Stimulated activated CD4-positive, alpha-beta T cell treated with anti-CD3 and anti-CD28 coated beads, Interleukin-4, amount 100 ng/mL, for 4 hours (primary cell): Measurements from ENCODE around the gene NOTUM.
"Not testable (repeated sequence)": the region's sequence is repeated elsewhere in the genome, so short reads cannot be mapped to it uniquely, and the experiment has no call there.

Experiments
- DNase-seq, 2 experiments: peaks; one replicate each; pipeline ENCODE4 v3.0.0-alpha.2; 2020

NOTUM gene

GRCh38 chr17:81996232-81996756 is 35.3 kb upstream of the NOTUM start:
- DNase-seq, result no peak

DNA sequence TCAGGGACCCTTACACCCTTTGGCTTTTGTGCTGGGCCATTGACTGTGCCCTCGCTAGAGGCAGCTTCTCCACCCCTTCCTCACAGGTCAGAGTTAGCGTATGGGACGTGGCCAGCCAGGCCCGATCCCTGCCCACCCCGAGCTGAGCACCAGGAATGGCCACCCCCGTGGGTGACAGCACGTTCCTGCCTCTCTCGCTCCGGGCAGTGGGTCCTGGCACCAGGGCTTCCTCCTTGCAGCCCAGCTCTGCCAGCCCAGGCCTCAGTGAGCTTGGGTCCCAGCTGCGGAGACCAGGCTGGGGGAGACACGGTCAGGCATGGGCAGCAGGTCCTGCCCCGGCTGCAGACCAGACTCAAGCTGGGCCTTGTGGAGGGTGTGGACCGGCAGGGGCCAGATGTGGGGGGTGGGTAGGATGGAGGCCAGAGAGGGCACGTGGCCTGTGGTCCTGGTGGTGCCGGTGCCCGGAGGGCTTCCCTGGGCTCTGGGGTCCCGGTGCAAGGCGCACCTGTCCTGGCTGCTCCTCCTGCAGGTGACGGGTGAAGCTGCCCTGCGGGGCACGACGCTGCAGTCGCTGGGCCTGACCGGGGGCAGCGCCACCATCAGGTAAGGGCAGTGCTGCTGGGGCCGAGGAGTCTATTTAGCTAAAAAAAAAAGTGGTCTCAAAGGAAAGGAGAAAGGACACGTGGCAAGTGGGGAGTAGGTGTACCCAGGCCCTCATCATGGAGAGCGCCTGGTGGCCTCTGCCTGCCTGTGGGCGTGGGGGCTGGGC is 34.7 kb upstream of the NOTUM start:
- DNase-seq, result no peak

- DNase-seq, result no peak
Measured at GRCh38 chr17:81994593-81995462, 33.8 kb upstream of the NOTUM start.

DNA sequence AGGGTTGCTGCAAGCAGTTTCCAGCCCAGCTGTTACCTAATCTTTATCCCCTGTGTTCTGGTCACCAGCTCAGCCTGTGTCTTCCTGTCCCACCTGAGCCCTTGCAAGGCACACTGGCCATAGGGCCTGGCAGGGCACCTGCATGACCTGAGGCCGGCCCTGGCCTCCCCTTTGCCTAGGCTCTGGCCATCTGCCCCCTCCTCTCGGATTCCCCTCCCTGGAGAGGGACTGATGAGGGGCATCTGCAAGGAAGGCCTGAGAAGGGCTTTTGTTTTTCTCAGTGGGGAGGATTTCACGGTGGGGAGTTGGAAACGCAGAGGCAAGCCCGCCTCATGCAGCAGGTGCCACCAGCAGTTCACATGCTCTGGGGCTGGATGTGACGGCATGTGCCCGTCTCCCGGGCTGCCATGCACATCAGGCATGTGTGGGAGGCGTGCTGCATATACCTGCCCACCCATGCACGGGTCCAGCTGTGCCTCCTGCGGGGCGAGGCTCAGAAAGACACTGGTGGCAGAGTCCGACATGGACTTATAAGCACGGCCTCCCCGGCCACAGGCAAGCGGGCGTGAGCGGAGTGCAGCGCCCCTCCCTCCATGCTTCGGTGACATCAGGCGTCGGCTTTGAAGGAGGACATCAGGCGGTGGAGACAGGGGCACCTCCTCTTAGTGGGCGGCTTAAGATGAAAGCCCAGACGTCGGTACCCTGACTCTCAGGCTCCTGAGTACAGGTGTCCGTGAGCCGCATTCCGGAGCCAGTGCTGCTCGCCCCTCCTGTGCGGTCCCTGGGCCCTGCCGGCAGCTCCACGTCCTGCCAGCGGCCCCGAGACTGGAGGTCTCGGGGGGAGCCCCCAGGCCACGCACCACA is 33.0 kb upstream of the NOTUM start:
- DNase-seq, result no peak

GRCh38 chr17:81992306-81993102 is 31.5 kb upstream of the NOTUM start:
- no peak for DNase-seq

GRCh38 chr17:81991684-81992305 is 30.8 kb upstream of the NOTUM start:
- no peak for DNase-seq

- no peak for DNase-seq
Measured at GRCh38 chr17:81990836-81991683, 30.1 kb upstream of the NOTUM start.

GRCh38 chr17:81987161-81987770 is 26.3 kb upstream of the NOTUM start:
- no peak for DNase-seq

DNA sequence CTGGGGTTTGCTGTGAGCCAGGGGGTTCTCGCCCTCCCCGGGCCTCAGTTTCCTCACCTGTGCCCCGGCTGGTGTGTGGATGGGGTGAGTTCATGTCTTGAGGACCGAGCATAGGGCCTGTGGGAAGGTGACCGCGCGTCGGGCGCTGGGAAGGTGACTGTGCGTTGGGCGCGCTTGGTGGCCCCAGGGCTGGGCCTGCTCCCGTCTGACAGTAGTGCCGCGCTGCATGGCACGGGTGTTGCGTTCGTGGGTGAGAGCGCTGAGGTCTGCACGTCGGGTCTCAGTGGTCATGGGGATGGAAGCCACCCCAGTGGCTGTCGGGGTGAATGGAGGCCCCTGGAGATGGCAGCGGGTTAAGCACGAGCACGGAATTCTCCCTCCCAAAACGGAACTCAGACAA is 25.6 kb upstream of the NOTUM start:
- DNase-seq, result no peak

DNA sequence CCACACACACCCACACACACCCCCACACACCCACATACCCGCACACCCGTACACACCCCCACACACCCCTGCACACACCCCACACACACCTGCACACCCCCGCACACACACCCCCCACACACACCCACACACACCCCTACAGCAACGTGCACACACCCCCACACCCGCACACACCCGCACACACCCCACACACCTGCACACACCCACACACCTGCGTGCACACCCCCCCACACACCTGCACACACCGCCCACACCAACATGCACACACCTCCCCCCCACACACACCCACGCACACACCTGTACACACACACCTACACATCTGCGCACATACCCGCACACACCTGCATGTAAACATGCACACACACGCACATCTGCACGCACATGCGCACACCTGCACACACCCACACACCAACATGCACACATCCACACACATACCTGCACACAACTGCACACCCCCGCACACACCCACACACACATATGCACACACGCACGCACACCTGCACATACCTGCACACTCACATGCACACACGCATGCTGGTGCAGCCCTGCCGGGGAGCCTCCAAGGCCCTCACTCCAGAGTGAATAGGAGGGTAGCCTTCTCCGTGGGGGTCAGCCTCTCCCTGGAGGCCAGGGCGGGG is 23.9 kb upstream of the NOTUM start:
- no peak for DNase-seq

- no peak for DNase-seq
Measured at GRCh38 chr17:81983639-81984373, 22.8 kb upstream of the NOTUM start.

- DNase-seq, result no peak
Measured at GRCh38 chr17:81983011-81983638, 22.1 kb upstream of the NOTUM start.

DNA sequence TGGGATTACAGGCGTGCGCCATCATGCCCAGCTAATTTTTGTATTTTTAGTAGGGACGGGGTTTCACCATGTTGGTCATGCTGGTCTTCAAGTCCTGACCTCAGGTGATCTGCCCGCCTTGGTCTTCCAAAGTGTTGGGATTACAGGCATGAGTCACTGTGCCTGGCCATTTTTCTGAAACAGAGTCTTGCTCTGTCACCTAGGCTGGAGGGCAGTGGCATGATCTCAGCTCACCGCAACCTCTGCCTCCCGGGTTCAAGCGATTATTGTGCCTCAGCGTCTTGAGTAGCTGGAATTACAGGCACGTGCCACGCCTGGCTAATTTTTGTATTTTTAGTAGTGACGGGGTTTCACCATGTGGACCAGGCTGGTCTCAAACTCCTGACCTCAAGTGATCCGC is 20.5 kb upstream of the NOTUM start:
- not testable (repeated sequence) for DNase-seq

GRCh38 chr17:81980707-81981343 is 19.8 kb upstream of the NOTUM start:
- DNase-seq, result no peak

GRCh38 chr17:81980122-81980521 is 19.1 kb upstream of the NOTUM start:
- no peak for DNase-seq

DNA sequence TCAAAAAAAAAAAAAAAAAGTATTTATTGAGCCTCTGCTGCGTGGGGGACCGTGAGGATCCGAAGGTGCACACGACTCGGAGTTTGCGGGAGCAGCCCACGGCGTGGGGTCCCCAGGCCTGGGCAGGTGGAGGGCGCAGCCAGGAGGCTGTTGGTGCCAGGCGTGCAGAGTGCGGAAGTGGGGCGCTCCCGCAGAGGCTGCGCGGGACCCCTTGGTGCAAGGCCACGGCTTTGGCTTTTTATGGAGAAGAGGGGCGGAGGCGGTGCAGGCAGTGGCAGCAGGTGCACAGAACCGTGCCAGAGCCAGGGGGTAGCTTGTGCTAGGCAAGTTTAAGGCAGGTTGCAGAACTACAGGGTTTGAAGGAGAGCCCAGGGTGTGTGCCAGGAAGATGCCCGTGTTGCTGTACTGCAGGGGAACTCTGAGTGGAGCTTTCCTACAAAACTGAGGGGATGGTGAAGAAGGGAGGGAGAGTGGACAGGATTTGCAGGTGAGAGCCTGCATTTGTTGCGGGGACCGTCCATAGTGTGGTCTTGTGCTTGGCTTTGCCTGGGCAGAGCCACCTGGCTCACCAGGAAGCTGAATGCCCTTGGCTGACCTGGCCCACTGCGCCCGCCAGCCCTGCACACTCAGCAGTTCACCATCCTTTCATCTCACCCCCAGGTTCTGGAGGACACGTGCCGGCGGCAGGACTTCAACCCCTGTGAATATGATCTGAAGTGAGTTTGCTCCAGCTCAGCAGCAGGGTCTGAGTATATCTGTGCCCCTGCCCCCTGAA is 17.7 kb upstream of the NOTUM start:
- DNase-seq, result no peak

DNA sequence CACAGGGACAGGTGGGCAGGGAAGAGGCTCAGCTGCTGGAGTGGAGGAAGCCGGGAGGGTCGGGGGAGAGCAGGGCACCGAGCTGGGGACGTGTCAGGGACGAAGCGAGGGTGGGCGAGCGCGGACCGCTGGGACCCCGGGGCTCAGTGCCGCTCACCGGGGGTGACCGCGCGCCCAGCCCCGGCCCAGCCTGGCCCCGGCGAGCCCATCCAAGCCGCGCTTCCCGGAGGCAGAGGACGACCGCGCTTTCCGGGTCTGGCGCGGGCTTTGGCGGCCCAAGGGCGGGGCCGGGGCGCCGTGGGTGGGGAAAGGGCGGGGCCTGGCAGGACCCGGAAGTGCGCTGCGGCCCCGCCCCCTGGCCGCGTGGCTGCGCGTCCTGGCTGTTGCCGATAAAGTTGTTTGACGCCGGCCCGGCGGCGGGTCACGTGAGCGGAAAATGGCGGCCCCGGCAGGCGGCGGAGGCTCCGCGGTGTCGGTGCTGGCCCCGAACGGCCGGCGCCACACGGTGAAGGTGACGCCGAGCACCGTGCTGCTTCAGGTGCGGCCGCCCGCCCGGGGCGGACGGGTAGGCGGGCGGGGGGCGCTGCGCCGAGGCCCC is 16.3 kb upstream of the NOTUM start, which contains the start of gene ASPSCR1:
ASPSCR1 (plus strand) TSS at position 419 of the 598 bp plus-strand sequence; CDS start at position 437, 18 bp downstream.
- DNase-seq, result peak; percentile 85 to 93
